B cell (primary cell): ENCODE measurements around the gene WASF2. TPM values are rescaled to one million over a fixed set of nuclear protein-coding genes. Genes with fewer than 3 reads are reported as not detected.

Experiments used
- ATAC-seq: fragments of 200-7000 bp; cut with Tn5 transposase; one replicate; pipeline ENCODE4 v1.10.0; 2021; ENCODE audit warnings: low read depth, mild to moderate bottlenecking, moderate number of reproducible peaks, moderate library complexity
- CTCF ChIA-PET: fragments of 350-600 bp; sonication (Branson Sonifier 250); formaldehyde crosslinking; loops from one replicate; lab custom pipeline; 2021; ENCODE audit warnings: antibody characterized with exemption, inconsistent platforms; lab: Charles Lee
- POLR2A ChIA-PET: fragments of 350-600 bp; sonication (Branson Sonifier 250); formaldehyde crosslinking; loops from one replicate; lab custom pipeline; 2021; ENCODE audit warnings: antibody characterized with exemption; lab: Charles Lee
- DNase-seq: peaks from one replicate; pipeline ENCODE4 v3.0.0; 2013
- H2AFZ ChIP-seq: 2 replicates; pipeline ENCODE4 v1.6.1; 2012; ENCODE audit warnings: mild to moderate bottlenecking, low read depth, low read length; ENCODE audit not compliant: insufficient read depth, poor library complexity, severe bottlenecking
- H3K27ac ChIP-seq, 2 donors: 1 replicate in 1 of 2; 2 replicates in 1 of 2; pipeline ENCODE4 v1.5.1; 2012 to 2013; ENCODE audit warnings: low read length in 2 of 2, mild to moderate bottlenecking in 2 of 2, moderate library complexity in 1 of 2
- H3K27me3 ChIP-seq, 4 experiments: fragments of 200-600 bp in 1 of 4; sonication (generic) in 1 of 4; replicated peaks in 1 of 4; 1 replicate in 2 of 4; 2 replicates in 2 of 4; pipeline versions ENCODE4 v1.6.1 to v1.7.0; 2013 to 2016; ENCODE audit warnings: low read length in 3 of 4, mild to moderate bottlenecking in 2 of 4, mixed read lengths in 1 of 4, moderate library complexity in 1 of 4; ENCODE audit not compliant: insufficient read depth in 4 of 4, control insufficient read depth in 3 of 4; ENCODE audit errors: control extremely low read depth in 1 of 4
- H3K36me3 ChIP-seq, 2 experiments: replicated peaks in 1 of 2; 1 replicate in 1 of 2; 2 replicates in 1 of 2; pipeline versions ENCODE4 v1.6.1 to v1.7.1; 2013; ENCODE audit warnings: low read length in 1 of 2; ENCODE audit not compliant: insufficient read depth in 2 of 2, control insufficient read depth in 1 of 2; ENCODE audit errors: control extremely low read depth in 1 of 2, extremely low read depth in 1 of 2
- H3K4me1 ChIP-seq, 2 donors: fragments of 200-600 bp in 1 of 2; sonication (generic) in 1 of 2; 1 replicate in 1 of 2; 2 replicates in 1 of 2; pipeline versions ENCODE4 v1.5.1 to v1.6.1; 2013 to 2017; ENCODE audit warnings: low read length in 2 of 2; ENCODE audit not compliant: control insufficient read depth in 2 of 2, insufficient read depth in 2 of 2
- H3K4me2 ChIP-seq: replicated peaks from 2 replicates; pipeline ENCODE3; 2012; ENCODE audit warnings: mild to moderate bottlenecking, low read depth, low read length; ENCODE audit not compliant: poor library complexity, severe bottlenecking
- H3K4me3 ChIP-seq, 5 experiments: fragments of 200-600 bp in 1 of 5; sonication (generic) in 1 of 5; 1 replicate in 3 of 5; 2 replicates in 2 of 5; pipeline versions ENCODE4 v1.5.1 to v1.7.0; 2011 to 2016; ENCODE audit warnings: low read length in 4 of 5, mild to moderate bottlenecking in 4 of 5, low read depth in 2 of 5, control low read depth in 1 of 5, moderate library complexity in 1 of 5; ENCODE audit not compliant: insufficient read depth in 1 of 5; ENCODE audit errors: control extremely low read depth in 1 of 5, extremely low read depth in 1 of 5
- H3K79me2 ChIP-seq: fragments of 200-600 bp; sonication (generic); one replicate; pipeline ENCODE4 v1.6.0; 2016; ENCODE audit warnings: low read length; ENCODE audit not compliant: control insufficient read depth, insufficient read depth
- H3K9ac ChIP-seq: fragments of 200-600 bp; sonication (generic); 2 replicates; pipeline ENCODE4 v1.6.1; 2017; ENCODE audit warnings: mild to moderate bottlenecking, low read length, moderate library complexity
- H3K9me3 ChIP-seq, 3 donors: one replicate each; pipeline versions ENCODE4 v1.6.1 to v1.7.1; 2013; ENCODE audit warnings: low read length in 2 of 3; ENCODE audit not compliant: control insufficient read depth in 2 of 3, insufficient read depth in 1 of 3; ENCODE audit errors: control extremely low read depth in 1 of 3
- H4K20me1 ChIP-seq: 2 replicates; pipeline ENCODE4 v1.6.0; 2012; ENCODE audit warnings: mild to moderate bottlenecking, low read length; ENCODE audit not compliant: insufficient read depth, control insufficient read depth, poor library complexity, severe bottlenecking
- H3K27ac Mint-ChIP-seq: one replicate; pipeline ENCODE4 v1.8.0; 2021; ENCODE audit warnings: mixed read lengths
- H3K27me3 Mint-ChIP-seq: one replicate; pipeline ENCODE4 v1.8.0; 2021; ENCODE audit warnings: mixed read lengths
- H3K4me1 Mint-ChIP-seq: one replicate; pipeline ENCODE4 v1.8.0; 2021; ENCODE audit warnings: mixed read lengths
- H3K4me3 Mint-ChIP-seq: one replicate; pipeline ENCODE4 v1.8.0; 2021; ENCODE audit warnings: mixed read lengths
- H3K9me3 Mint-ChIP-seq: one replicate; pipeline ENCODE4 v1.8.0; 2022; ENCODE audit warnings: mixed read lengths; ENCODE audit not compliant: insufficient read depth
- EZH2 ChIP-seq: IDR thresholded peaks from 2 replicates; pipeline ENCODE4 v1.6.1; 2012; ENCODE audit warnings: borderline replicate concordance, low read depth, mild to moderate bottlenecking, moderate library complexity, low read length; ENCODE audit not compliant: insufficient read depth, poor library complexity, severe bottlenecking
- WGBS: methylation state at CpG from one replicate; pipeline ENCODE4 v1.1.5; 2013; ENCODE audit warnings: missing lambda C conversion rate; ENCODE audit not compliant: insufficient coverage; 5-methylcytosine and 5-hydroxymethylcytosine counted together
- intact Hi-C: fragments of 100-400 bp; cut with micrococcal nuclease; formaldehyde crosslinking; loops from one replicate; pipeline ENCODE4 v1.10.0; 2022
- polyA plus RNA-seq: library from polyadenylated mRNA; depleted of rRNA; stranded (reverse); fragments of >200 nt; gene quantifications from 2 replicates; pipeline ENCODE4 v1.2.3, GENCODE V29; 2012
- total RNA-seq, 2 donors: library from RNA; stranded (reverse); fragments of 120-200 nt in 1 of 2; gene quantifications; 1 replicate in 1 of 2; 2 replicates in 1 of 2; pipeline versions ENCODE4 v1.2.3 to v1.2.4, GENCODE V29; 2013 to 2022
- TF ChIP-seq, protein P1 (sequence below): fragments of 200-600 bp; IDR thresholded peaks from one replicate; pipeline ENCODE4 v1.8.0; 2022; ENCODE audit warnings: antibody characterized with exemption, mild to moderate bottlenecking

The WASF2 gene
- total and polyA plus RNA-seq, 2 donors (not counting 1 experiment from before 2014, with no cell fraction given), result 67.4 to 169 TPM

DNA sequence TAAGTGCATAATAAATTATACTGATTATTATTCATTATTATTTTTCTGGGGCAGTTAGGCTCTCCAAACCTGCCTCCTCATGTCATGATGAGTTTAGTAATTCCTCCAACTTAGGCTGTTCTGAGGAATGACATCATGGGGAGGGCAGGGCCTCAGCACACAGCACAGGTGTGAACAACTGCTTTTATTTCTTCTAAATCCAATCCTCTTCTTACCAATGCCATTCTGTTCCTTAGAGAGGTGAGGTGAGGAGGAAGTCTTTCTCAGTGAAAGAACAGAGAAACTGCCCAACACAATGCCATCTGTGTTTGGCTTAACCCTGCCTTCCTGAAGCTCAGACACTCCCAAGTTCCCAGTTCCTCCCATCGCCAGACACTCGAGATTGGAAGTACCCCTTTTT, 45.4 kb upstream of the WASF2 start:
- POLR2A ChIA-PET, result no interaction called here
- Mint-ChIP-seq H3K9me3 (no peaks in the 10 kb centered on the region), H3K27me3 (no peaks in the 10 kb centered on the region), H3K4me3 (no peak overlapping the region), H3K27ac (no peak overlapping the region), H3K4me1 (no peaks in the 10 kb centered on the region)
- no peaks in the 10 kb centered on the region for H3K79me2 ChIP-seq
- DNase-seq (no peak), ATAC-seq (no peak)
- no peak overlapping the region for H3K4me2 ChIP-seq
- H4K20me1 ChIP-seq, result no peaks in the 10 kb centered on the region
- H3K27ac ChIP-seq, result no peak overlapping the region
- CTCF ChIA-PET, result no interaction called here
- 40% methylated on average over 1 of the region's 2 CpGs for WGBS
- no peak overlapping the region for H3K4me3 ChIP-seq
- no peak overlapping the region for H2AFZ ChIP-seq
- H3K9me3 ChIP-seq, result no peaks in the 10 kb centered on the region
- no peak overlapping the region for H3K9ac ChIP-seq
- intact Hi-C loops, result no loop called here
- no peaks in the 10 kb centered on the region for H3K4me1 ChIP-seq
- no peaks in the 10 kb centered on the region for H3K27me3 ChIP-seq
- TF ChIP-seq EZH2, result no peak
- TF ChIP-seq, protein P1, sequence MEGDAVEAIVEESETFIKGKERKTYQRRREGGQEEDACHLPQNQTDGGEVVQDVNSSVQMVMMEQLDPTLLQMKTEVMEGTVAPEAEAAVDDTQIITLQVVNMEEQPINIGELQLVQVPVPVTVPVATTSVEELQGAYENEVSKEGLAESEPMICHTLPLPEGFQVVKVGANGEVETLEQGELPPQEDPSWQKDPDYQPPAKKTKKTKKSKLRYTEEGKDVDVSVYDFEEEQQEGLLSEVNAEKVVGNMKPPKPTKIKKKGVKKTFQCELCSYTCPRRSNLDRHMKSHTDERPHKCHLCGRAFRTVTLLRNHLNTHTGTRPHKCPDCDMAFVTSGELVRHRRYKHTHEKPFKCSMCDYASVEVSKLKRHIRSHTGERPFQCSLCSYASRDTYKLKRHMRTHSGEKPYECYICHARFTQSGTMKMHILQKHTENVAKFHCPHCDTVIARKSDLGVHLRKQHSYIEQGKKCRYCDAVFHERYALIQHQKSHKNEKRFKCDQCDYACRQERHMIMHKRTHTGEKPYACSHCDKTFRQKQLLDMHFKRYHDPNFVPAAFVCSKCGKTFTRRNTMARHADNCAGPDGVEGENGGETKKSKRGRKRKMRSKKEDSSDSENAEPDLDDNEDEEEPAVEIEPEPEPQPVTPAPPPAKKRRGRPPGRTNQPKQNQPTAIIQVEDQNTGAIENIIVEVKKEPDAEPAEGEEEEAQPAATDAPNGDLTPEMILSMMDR, result no peak
- H3K36me3 ChIP-seq, result peaks cover 0 to 14% of the 10 kb centered on the region in 2 experiments

DNA sequence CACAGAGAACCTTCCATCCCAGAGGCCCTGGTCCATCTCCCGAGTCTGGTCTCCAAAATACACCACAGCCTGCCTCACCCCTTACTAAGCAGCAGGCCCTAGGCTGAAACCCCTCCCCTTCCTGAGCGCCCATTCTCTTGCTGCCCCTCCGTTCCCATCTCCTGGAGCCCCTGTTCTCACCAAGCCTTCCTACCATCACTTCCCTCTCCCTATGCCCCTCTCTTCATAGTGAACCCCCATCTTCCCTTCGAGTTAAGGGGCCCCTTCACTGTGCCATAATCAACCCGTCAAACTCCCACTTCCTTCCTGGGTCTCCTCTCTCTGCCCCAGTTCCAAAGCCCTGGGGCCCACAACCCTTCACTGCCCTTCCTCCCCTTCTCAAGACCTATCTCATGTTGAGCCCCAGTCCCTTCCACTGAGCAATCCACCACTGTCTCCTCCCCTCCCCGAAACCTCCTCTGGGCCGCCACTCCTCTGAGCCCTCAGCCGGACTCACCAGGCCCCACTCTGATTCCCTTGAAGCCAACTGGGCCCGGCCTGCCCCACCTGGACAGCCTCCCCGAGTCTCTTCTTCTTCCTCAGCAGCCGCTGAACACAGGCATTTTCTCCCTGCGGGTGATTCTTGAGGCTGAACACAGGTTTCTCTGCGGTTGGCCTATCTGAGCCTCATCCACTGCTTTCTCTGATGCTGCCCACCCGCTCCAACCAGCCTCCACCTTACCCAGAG, 42.2 kb upstream of the WASF2 start:
- Mint-ChIP-seq H3K27ac (peak overlapping the region; percentile 32), H3K27me3 (no peaks in the 10 kb centered on the region), H3K4me3 (no peak overlapping the region), H3K4me1 (peaks cover 19% of the 10 kb centered on the region), H3K9me3 (no peaks in the 10 kb centered on the region)
- Histone ChIP-seq H3K4me2 (no peak overlapping the region), H3K27ac (no peak overlapping the region), H3K9ac (no peak overlapping the region), H3K79me2 (no peaks in the 10 kb centered on the region), H2AFZ (no peak overlapping the region), H3K9me3 (no peaks in the 10 kb centered on the region), H4K20me1 (no peaks in the 10 kb centered on the region), H3K4me3 (no peak overlapping the region), H3K27me3 (no peaks in the 10 kb centered on the region), H3K36me3 (peaks cover 0 to 10% of the 10 kb centered on the region in 2 experiments), H3K4me1 (peaks cover 14 to 18% of the 10 kb centered on the region in 2 donors)
- POLR2A ChIA-PET, result interaction anchor here (0.5 kb wide), 1 partner anchor 39 kb away, joined by 4 read pairs; no protein-coding TSS in a partner anchor
- CTCF ChIA-PET, result interaction anchor here (1.7 kb wide), 1 partner anchor 24 kb away, joined by 8 read pairs; no protein-coding TSS in a partner anchor
- intact Hi-C loops, result no loop called here
- TF ChIP-seq, protein P1, result no peak
- no peak for TF ChIP-seq EZH2
- WGBS, result 84% methylated on average over 13 of the region's 14 CpGs
- ATAC-seq (no peak), DNase-seq (no peak)
